Activated T-cell treated with anti-CD3 and anti-CD28 coated beads, Interleukin-2, amount 50 U/mL, for 4 hours (primary cell): Measurements from ENCODE around the gene ACTA2. TPM values are rescaled to one million over a fixed set of nuclear protein-coding genes. Genes with fewer than 3 reads are reported as not detected.

Source experiments
- ATAC-seq, 2 donors: fragments of 200-7000 bp; cut with Tn5 transposase; one replicate each; pipeline ENCODE4 v1.10.0; 2021
- DNase-seq: peaks from one replicate; pipeline ENCODE4 v3.0.0-alpha.2; 2020
- H3K27me3 Mint-ChIP-seq: one replicate; pipeline ENCODE4 v1.8.0; 2021; ENCODE audit warnings: low read depth, mixed read lengths
- H3K36me3 Mint-ChIP-seq: one replicate; pipeline ENCODE4 v1.8.0; 2022; ENCODE audit warnings: mixed read lengths; ENCODE audit not compliant: insufficient read depth
- H3K4me1 Mint-ChIP-seq: one replicate; pipeline ENCODE4 v1.8.0; 2021; ENCODE audit warnings: low read depth, mixed read lengths
- H3K4me3 Mint-ChIP-seq: one replicate; pipeline ENCODE4 v1.8.0; 2021; ENCODE audit warnings: mild to moderate bottlenecking, moderate library complexity, mixed read lengths
- H3K9me3 Mint-ChIP-seq: one replicate; pipeline ENCODE4 v1.8.0; 2021; ENCODE audit warnings: mixed read lengths
- total RNA-seq, 3 donors: library from RNA; stranded (reverse); gene quantifications; one replicate each; pipeline ENCODE4 v1.2.1, GENCODE V29; 2021

ACTA2 gene
- 1 to 10 TPM; 2.6 to 4.1 (median 2.6) TPM for total RNA-seq

DNA sequence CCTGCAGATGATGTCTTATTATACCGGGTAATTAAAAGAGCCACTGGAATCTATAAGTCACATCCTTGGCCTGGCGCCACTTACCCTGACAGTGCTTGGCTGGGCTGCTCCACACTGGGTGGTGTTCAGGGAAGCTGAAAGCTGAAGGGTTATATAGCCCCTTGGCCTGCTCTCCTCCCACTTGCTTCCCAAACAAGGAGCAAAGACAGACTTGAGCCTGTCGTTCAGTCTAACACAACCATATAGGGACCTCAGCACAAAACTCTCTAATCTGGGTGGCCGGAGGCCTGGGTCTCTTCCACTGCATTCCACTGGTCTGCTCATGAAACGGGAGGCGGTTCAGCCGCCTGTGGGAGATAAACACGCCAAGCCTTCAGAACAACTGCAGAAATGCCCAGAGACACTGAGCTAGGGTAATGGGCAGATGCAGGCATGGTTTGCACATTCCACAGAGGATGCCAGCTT lies at the start of gene ACTA2:
TSS of gene ACTA2 (minus strand) at position 127 of the 465 bp plus-strand sequence. CDS start 3,843 bp downstream, outside the sequence.
- DNase-seq, result no peak
- peaks cover 7% of the 10 kb centered on the region for H3K36me3 Mint-ChIP-seq
- no peak within 1 kb of the TSS for H3K4me3 Mint-ChIP-seq
- no peaks in the 10 kb centered on the region for H3K27me3 Mint-ChIP-seq
- H3K4me1 Mint-ChIP-seq, result no peaks in the 10 kb centered on the region
- ATAC-seq, result no peak
- no peaks in the 10 kb centered on the region for H3K9me3 Mint-ChIP-seq

DNA sequence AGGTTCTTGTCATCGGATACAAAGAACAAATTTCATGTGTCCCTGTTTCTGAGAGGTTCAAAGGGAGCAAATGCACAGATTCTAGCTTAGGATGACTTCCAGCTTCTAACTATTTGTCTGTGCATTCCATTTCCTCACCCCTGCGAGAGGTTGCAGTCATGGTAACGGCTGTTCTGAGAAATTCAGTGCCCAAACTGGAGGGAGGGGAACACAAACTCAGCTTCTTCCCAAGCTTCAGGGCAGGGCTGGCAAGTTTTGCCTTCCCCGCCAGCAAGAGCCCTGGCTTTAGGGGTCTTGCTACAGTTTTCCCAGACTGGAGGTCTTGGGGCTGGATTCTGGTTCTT lies 49.1 kb upstream of the ACTA2 start:
- H3K4me3 Mint-ChIP-seq, result peak overlapping the region; percentile 76
- peaks cover 9% of the 10 kb centered on the region for H3K36me3 Mint-ChIP-seq
- DNase-seq, result no peak
- ATAC-seq, result no peak
- H3K27me3 Mint-ChIP-seq, result no peaks in the 10 kb centered on the region
- H3K4me1 Mint-ChIP-seq, result peaks cover 66% of the 10 kb centered on the region
- no peaks in the 10 kb centered on the region for H3K9me3 Mint-ChIP-seq

DNA sequence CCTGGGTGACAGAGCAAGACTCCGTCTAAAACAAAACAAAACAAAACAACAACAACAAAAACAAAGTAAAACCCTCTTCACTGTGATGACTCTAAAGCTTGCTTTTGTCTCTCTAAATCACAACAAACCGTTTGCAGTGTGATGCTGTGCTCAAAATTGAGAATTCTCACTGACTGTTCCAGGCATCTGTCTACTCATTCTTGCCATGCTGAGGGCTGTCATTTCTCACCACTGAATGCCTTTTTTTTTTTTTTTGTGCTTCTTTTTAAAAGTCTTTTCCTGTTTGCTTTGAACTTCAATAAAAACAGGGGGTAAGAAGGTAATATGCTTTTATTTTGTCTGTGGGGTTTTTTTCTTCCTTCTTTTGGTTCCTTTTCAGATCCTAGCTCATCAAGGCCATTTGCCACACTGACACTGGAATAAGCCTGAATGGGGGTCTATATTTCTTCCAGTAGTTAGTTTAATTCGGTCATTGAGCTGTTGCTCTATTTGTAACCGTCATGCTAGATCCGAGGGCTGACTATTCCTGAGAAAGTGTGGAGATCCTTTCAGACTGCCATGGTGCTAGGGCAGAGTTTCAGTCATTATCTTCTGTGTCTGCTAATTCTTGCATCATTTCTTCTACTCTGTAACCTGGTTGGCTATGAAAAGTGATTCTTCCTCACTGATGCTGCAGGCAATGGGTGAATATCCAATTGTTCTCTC lies 48.6 kb upstream of the ACTA2 start:
- ATAC-seq, result peak; percentile 77 to 85
- H3K27me3 Mint-ChIP-seq, result no peaks in the 10 kb centered on the region
- peaks cover 68% of the 10 kb centered on the region for H3K4me1 Mint-ChIP-seq
- peak overlapping the region; percentile 76 for H3K4me3 Mint-ChIP-seq
- peak; percentile 14 for DNase-seq
- peaks cover 9% of the 10 kb centered on the region for H3K36me3 Mint-ChIP-seq
- no peaks in the 10 kb centered on the region for H3K9me3 Mint-ChIP-seq

DNA sequence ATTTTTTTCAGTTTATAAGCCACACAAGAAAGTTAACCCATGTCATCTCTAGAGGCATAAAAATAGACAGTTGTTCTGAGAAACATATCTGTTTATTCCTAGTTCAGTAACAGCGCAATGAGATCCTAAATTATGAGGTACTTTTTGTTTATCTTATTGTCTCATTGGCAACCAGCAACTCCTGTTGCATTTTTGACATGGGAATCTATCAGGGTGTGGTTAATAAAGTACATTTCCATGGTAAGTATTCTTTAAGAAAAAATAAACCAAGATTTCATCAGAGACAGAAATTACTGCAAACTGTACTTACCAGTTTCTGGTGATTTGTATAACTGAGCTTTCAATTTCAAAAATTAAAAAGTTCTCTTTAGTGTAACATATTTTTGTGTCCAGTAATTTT lies 47.1 kb upstream of the ACTA2 start:
- Mint-ChIP-seq H3K9me3 (no peaks in the 10 kb centered on the region), H3K4me1 (peaks cover 77% of the 10 kb centered on the region), H3K36me3 (peaks cover 6% of the 10 kb centered on the region), H3K4me3 (peak overlapping the region; percentile 29), H3K27me3 (no peaks in the 10 kb centered on the region)
- no peak for ATAC-seq
- DNase-seq, result no peak

DNA sequence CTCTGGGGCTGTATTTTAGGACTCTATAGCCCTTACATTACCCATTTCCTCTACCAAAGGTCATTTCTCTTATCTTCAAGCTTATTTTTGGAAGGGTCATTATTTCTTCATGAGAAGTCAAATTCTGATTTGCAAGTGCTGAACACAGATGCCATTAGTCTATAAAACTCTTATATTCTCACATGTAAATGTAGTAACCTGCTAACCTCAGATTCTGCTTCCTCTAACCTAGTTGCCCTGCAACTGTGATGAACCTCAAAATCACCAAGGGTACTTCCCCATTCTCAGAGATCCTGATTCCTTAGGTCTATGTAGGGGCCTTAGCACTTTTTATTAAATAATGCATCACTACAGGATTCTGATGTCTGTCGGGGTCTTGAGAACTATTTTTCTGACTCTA lies 44.4 kb upstream of the ACTA2 start:
- Mint-ChIP-seq H3K4me1 (peaks cover 75% of the 10 kb centered on the region), H3K4me3 (peak overlapping the region; percentile 3), H3K36me3 (no peaks in the 10 kb centered on the region), H3K27me3 (no peaks in the 10 kb centered on the region), H3K9me3 (no peaks in the 10 kb centered on the region)
- ATAC-seq, result no peak
- DNase-seq, result no peak

DNA sequence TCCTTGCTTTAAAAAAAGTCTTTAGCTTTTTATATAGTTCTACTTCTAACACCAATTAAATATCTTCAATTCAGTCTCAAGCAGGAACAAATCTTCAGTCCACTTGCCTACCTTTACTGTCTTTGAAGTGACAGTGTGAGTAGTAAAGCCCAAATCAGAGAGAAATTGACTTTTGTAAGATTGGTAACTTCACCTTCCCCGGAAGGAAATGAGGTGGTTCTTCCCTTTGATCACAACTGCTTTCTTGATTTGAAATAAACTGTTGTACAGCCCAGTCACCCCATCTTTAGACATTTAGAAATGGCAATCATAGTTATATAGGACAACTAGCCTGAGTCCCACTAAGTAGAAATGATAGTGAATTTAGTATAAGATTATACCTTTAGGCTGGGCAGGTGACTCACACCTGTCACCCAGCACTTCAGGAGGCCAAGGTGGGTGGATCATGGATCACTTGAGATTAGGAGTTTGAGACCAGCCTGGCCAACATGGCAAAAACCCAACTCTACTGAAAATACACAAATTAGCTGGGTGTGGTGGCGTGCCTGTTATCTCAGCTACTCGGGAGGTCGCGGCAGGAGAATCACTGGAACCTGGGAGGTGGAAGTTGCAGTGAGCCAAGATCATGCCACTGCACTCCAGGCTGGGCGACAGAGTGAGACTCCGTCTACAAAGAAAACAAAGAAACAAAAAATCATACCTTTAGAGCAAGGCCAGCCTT lies 42.7 kb upstream of the ACTA2 start:
- Mint-ChIP-seq H3K36me3 (no peaks in the 10 kb centered on the region), H3K4me1 (peaks cover 66% of the 10 kb centered on the region), H3K9me3 (no peaks in the 10 kb centered on the region), H3K4me3 (peak overlapping the region; percentile 49), H3K27me3 (no peaks in the 10 kb centered on the region)
- no peak for DNase-seq
- no peak for ATAC-seq

DNA sequence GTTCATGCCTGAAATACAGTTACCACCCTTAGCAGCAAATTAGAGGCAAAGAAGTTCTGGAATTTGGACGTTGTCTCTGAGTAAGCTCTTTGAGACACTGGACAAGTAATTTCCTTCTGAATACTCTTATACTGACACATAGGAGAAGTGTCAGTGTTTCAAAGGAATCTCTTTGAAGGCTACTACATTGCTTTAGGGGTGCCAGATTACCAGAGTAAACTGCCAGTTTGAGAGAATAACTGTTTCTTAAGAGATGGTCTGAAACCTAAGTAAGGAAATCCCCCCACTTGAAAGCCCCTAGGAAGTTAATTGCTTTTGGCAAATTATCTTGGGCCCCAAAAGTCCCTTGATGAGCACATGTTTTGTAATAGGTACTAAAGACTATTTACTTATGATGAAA lies 41.4 kb upstream of the ACTA2 start:
- H3K27me3 Mint-ChIP-seq, result no peaks in the 10 kb centered on the region
- DNase-seq (no peak), ATAC-seq (no peak)
- no peaks in the 10 kb centered on the region for H3K9me3 Mint-ChIP-seq
- no peaks in the 10 kb centered on the region for H3K36me3 Mint-ChIP-seq
- peak overlapping the region; percentile 50 for H3K4me3 Mint-ChIP-seq
- peaks cover 69% of the 10 kb centered on the region for H3K4me1 Mint-ChIP-seq

DNA sequence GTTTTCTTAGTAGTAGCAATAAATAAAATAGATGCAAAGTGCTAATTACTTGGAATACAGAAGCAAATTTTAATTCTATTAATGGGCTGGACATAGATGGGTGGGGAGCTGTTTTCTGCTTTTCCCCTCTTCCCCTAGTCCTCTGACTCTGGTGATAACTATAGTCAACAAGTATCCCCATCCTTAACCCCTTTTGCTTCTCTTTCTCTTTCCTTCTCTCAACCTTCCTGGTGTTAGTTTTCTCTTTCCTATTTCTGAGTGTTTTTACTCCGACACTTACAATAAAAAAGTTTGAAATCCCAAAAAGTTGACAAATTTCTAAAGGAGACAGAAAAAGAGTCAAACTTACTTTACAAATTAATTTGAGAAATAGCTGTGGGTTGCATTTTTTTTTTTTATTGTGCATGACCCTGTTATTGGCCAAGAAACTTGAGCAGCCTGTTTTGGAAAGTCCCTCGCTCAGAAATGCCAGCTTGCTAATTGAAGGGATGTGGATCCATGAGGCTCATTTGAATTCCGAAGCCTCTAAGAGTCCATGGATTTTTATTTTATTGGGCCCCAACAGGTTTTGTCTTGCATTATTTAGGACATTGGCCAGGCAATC lies 40.5 kb upstream of the ACTA2 start:
- peaks cover 72% of the 10 kb centered on the region for H3K4me1 Mint-ChIP-seq
- peak overlapping the region; percentile 80 for H3K4me3 Mint-ChIP-seq
- H3K27me3 Mint-ChIP-seq, result no peaks in the 10 kb centered on the region
- ATAC-seq (no peak), DNase-seq (no peak)
- H3K9me3 Mint-ChIP-seq, result peaks cover 1% of the 10 kb centered on the region
- no peaks in the 10 kb centered on the region for H3K36me3 Mint-ChIP-seq

DNA sequence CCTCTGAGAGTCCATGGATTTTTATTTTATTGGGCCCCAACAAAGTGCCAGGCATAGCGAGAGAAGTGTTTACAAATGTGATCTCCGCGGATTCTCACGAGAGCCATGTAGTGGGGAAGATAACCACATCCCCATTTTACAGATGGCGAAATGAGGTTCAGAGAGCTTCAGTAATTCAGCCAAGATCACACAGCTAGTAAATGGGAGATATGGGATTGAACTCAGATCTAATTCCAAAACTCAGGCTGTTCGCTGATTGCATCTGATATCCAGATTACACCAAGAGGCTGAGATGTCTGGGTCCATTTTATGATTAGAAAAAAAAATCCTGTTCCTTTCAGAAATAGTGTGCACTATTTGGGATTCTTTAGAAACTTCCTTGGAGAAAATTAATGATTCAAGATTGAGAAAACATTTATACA lies 39.3 kb upstream of the ACTA2 start:
- no peaks in the 10 kb centered on the region for H3K27me3 Mint-ChIP-seq
- peaks cover 70% of the 10 kb centered on the region for H3K4me1 Mint-ChIP-seq
- DNase-seq, result no peak
- peaks cover 4% of the 10 kb centered on the region for H3K9me3 Mint-ChIP-seq
- no peaks in the 10 kb centered on the region for H3K36me3 Mint-ChIP-seq
- peak overlapping the region; percentile 98 for H3K4me3 Mint-ChIP-seq
- ATAC-seq, result no peak

DNA sequence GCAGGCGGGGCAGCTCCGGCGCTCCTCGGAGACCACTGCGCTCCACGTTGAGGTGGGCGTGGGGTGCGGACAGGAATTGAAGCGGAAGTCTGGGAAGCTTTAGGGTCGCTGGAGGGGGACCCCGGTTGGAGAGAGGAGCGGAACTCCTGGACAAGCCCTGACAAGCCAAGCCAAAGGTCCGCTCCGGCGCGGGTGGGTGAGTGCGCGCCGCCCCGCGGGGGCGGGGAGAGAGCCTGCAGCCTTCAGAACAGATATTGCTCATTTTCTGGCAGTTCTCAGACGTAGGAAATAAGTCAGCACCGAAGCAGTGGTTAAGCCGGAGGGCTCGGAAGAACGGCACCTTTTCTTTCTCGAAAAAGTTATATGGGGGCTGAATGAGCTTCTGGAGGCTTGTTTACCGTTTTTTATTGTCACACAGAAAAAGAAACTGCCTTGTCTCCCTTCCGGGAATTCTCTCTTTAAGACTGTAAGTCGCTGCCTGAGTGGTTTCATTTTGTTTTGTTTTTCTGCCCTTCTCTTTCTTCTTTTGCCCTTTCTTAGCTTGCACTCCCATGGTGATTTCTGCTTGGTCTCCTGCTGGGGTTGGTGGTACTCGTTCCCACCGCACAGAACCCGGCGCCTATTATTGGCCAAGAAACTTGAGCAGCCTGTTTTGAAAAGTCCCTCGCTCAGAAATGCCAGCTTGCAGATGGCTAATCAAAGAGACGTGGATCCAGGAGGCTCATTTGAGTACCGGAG lies 38.8 kb upstream of the ACTA2 start:
- H3K36me3 Mint-ChIP-seq, result no peaks in the 10 kb centered on the region
- H3K4me1 Mint-ChIP-seq, result peaks cover 69% of the 10 kb centered on the region
- peak; percentile 63 for DNase-seq
- H3K4me3 Mint-ChIP-seq, result peak overlapping the region; percentile 98
- H3K27me3 Mint-ChIP-seq, result no peaks in the 10 kb centered on the region
- peaks cover 7% of the 10 kb centered on the region for H3K9me3 Mint-ChIP-seq
- ATAC-seq, result peak; percentile 74 to 77

DNA sequence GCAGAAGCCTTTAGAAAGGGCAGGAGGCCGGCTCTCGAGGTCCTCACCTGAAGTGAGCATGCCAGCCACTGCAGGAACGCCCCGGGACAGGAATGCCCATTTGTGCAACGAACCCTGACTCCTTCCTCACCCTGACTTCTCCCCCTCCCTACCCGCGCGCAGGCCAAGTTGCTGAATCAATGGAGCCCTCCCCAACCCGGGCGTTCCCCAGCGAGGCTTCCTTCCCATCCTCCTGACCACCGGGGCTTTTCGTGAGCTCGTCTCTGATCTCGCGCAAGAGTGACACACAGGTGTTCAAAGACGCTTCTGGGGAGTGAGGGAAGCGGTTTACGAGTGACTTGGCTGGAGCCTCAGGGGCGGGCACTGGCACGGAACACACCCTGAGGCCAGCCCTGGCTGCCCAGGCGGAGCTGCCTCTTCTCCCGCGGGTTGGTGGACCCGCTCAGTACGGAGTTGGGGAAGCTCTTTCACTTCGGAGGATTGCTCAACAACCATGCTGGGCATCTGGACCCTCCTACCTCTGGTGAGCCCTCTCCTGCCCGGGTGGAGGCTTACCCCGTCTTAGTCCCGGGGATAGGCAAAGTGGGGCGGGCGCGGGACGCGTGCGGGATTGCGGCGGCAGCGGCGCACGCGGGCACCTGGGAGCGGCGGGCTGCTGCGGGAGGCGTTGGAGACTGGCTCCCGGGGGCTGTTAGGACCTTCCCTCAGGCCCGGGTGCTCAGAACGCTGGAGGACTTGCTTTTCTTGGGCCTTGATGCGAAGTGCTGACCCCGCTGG lies 38.0 kb upstream of the ACTA2 start, which contains the start of gene FAS:
TSS of gene FAS (plus strand) at position 415 of the 777 bp plus-strand sequence. CDS start at position 494, 79 bp downstream.
- H3K4me3 Mint-ChIP-seq, result peak within 1 kb of the TSS; percentile 98
- DNase-seq (peak; percentile 80), ATAC-seq (peak; percentile 80 to 81)
- H3K4me1 Mint-ChIP-seq, result peaks cover 62% of the 10 kb centered on the region
- no peaks in the 10 kb centered on the region for H3K27me3 Mint-ChIP-seq
- H3K9me3 Mint-ChIP-seq, result peaks cover 8% of the 10 kb centered on the region
- no peaks in the 10 kb centered on the region for H3K36me3 Mint-ChIP-seq

DNA sequence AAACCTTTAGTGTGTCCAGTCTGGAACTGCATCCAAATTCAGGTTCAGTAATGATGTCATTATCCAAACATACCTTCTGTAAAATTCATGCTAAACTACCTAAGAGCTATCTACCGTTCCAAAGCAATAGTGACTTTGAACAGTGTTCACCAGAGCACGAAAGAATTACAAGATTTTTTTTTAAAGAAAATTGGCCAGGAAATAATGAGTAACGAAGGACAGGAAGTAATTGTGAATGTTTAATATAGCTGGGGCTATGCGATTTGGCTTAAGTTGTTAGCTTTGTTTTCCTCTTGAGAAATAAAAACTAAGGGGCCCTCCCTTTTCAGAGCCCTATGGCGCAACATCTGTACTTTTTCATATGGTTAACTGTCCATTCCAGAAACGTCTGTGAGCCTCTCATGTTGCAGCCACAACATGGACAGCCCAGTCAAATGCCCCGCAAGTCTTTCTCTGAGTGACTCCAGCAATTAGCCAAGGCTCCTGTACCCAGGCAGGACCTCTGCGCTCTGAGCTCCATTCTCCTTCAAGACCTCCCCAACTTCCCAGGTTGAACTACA lies 37.3 kb upstream of the ACTA2 start:
- no peak for ATAC-seq
- H3K27me3 Mint-ChIP-seq, result no peaks in the 10 kb centered on the region
- H3K9me3 Mint-ChIP-seq, result peaks cover 8% of the 10 kb centered on the region
- H3K4me3 Mint-ChIP-seq, result peak overlapping the region; percentile 98
- peaks cover 56% of the 10 kb centered on the region for H3K4me1 Mint-ChIP-seq
- DNase-seq, result no peak
- no peaks in the 10 kb centered on the region for H3K36me3 Mint-ChIP-seq

DNA sequence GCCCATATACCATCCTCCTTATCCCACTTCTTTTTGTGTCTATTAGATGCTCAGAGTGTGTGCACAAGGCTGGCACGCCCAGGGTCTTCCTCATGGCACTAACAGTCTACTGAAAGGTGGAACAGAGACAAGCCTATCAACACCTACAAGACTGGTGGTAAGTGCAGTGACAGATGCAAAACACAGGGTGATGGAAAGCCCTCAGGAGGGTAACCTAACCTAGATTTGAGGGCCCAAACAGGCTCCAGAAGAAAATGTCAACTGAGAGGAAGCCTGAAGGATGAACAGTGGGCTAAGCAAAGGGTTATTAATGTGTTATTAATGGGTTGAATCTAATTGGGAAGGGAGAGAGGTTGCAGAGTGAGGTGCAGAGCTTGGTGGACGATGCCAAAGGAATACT lies 36.9 kb upstream of the ACTA2 start:
- H3K36me3 Mint-ChIP-seq, result no peaks in the 10 kb centered on the region
- H3K9me3 Mint-ChIP-seq, result peaks cover 8% of the 10 kb centered on the region
- DNase-seq (no peak), ATAC-seq (no peak)
- no peaks in the 10 kb centered on the region for H3K27me3 Mint-ChIP-seq
- peaks cover 59% of the 10 kb centered on the region for H3K4me1 Mint-ChIP-seq
- H3K4me3 Mint-ChIP-seq, result peak overlapping the region; percentile 98
